Sigmoid colon (tissue), 4 donors: ENCODE results near the gene GATB.

Experiments
- POLR2AphosphoS5 ChIP-seq, 4 donors: sonication (generic); formaldehyde crosslinking; IDR thresholded peaks; one replicate each; pipeline ENCODE4 v1.6.1; 2017; ENCODE audit warnings: antibody characterized with exemption in 4 of 4
- TF ChIP-seq, protein P1 (sequence below), 4 experiments: fragments of 450-650 bp in 3 of 4; fragments of 200-600 bp in 1 of 4; IDR thresholded peaks; one replicate each; pipeline ENCODE4 v1.5.1; 2016 to 2019; ENCODE audit warnings: antibody characterized with exemption in 4 of 4, mild to moderate bottlenecking in 3 of 4, moderate library complexity in 2 of 4

DNA sequence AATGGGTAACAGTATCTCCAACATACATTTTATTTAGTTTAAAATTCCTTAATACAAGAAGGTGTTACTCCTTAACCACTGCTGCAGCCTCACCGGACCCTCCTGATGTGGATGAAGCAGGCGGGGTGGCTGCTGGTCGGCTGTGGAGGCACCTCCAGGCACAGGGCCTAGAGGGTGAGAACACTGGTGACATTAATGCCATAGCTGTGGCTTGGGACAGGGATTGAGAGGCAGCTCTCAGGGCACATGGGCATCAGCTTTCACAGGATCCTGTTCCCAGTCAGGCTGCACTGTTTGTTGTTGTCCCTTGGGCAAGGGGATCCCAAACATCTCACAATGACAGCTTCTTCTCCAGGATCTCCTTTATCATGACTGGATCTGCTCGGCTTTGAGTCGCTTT is 90.0 kb downstream of the GATB start:
- TF ChIP-seq, protein P1, sequence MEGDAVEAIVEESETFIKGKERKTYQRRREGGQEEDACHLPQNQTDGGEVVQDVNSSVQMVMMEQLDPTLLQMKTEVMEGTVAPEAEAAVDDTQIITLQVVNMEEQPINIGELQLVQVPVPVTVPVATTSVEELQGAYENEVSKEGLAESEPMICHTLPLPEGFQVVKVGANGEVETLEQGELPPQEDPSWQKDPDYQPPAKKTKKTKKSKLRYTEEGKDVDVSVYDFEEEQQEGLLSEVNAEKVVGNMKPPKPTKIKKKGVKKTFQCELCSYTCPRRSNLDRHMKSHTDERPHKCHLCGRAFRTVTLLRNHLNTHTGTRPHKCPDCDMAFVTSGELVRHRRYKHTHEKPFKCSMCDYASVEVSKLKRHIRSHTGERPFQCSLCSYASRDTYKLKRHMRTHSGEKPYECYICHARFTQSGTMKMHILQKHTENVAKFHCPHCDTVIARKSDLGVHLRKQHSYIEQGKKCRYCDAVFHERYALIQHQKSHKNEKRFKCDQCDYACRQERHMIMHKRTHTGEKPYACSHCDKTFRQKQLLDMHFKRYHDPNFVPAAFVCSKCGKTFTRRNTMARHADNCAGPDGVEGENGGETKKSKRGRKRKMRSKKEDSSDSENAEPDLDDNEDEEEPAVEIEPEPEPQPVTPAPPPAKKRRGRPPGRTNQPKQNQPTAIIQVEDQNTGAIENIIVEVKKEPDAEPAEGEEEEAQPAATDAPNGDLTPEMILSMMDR (IDR thresholded peaks at IDR 0.05): no peak
- TF ChIP-seq POLR2AphosphoS5 (IDR thresholded peaks at IDR 0.05): no peak
